Endothelial cell of umbilical vein (primary cell): Measurements from ENCODE around the gene DMWD. TPM values are rescaled to one million over a fixed set of nuclear protein-coding genes. Genes with fewer than 3 reads are reported as not detected.

Source experiments
- BruUV-seq: library from RNA; stranded (reverse); fragments of 400-500 nt; replicated peaks from 2 replicates; lab custom pipeline; 2021; lab: Mats Ljungman, UMichigan
- CTCF ChIA-PET: fragments of 300-600, 350-600 bp; sonication (Branson Sonifier 250); formaldehyde crosslinking; loops from one replicate; lab custom pipeline; 2021; ENCODE audit warnings: antibody characterized with exemption, inconsistent platforms; lab: Charles Lee
- POLR2A ChIA-PET: fragments of 300-600, 350-600 bp; sonication (Branson Sonifier 250); formaldehyde crosslinking; loops from one replicate; lab custom pipeline; 2021; ENCODE audit warnings: antibody characterized with exemption, inconsistent platforms; lab: Charles Lee
- DNase-seq: peaks from one replicate; pipeline ENCODE4 v3.0.0-alpha.2; 2011; ENCODE audit warnings: low read depth, low spot score
- FAIRE-seq: peaks from 2 replicates; lab custom pipeline; 2011; peaks lifted over from hg19 to GRCh38; lab: Jason Lieb, UNC
- H2AFZ ChIP-seq: 2 replicates; pipeline ENCODE4 v1.6.0; 2012; ENCODE audit warnings: low read depth, low read length, control low read depth, inconsistent platforms
- H3K27ac ChIP-seq: 2 replicates; pipeline ENCODE4 v1.5.1; 2011; ENCODE audit warnings: low read depth, mild to moderate bottlenecking, control low read depth, low read length, moderate library complexity; ENCODE audit not compliant: insufficient read depth
- H3K27me3 ChIP-seq, 2 experiments: 2 replicates each; pipeline versions ENCODE4 v1.6.0 to v1.6.1; 2011; ENCODE audit warnings: low read length in 2 of 2, mixed read lengths in 1 of 2; ENCODE audit not compliant: control insufficient read depth in 2 of 2, insufficient read depth in 2 of 2
- H3K36me3 ChIP-seq, 2 experiments: 2 replicates in 1 of 2; 3 replicates in 1 of 2; pipeline ENCODE4 v1.5.1; 2011; ENCODE audit warnings: low read length in 2 of 2, mild to moderate bottlenecking in 1 of 2, moderate library complexity in 1 of 2; ENCODE audit not compliant: control insufficient read depth in 2 of 2, insufficient read depth in 2 of 2; ENCODE audit errors: extremely low read depth in 1 of 2
- H3K4me1 ChIP-seq: 3 replicates; pipeline ENCODE4 v1.5.1; 2011; ENCODE audit warnings: mild to moderate bottlenecking, low read length; ENCODE audit not compliant: control insufficient read depth, insufficient read depth; ENCODE audit errors: extremely low read depth
- H3K4me2 ChIP-seq: 2 replicates; pipeline ENCODE4 v1.6.1; 2011; ENCODE audit warnings: low read length, control low read depth, mixed read lengths; ENCODE audit not compliant: insufficient read depth
- H3K4me3 ChIP-seq, 3 experiments: fragments of 200-600 bp in 1 of 3; sonication (generic), shearing (Covaris generic) in 1 of 3; replicated peaks in 1 of 3; 2 replicates each; pipeline ENCODE4 v1.5.1; 2011 to 2016; ENCODE audit warnings: control low read depth in 3 of 3, low read length in 3 of 3, mild to moderate bottlenecking in 2 of 3, inconsistent platforms in 1 of 3, low read depth in 1 of 3, moderate library complexity in 1 of 3; ENCODE audit not compliant: insufficient read depth in 1 of 3
- H3K79me2 ChIP-seq: 2 replicates; pipeline ENCODE4 v1.6.0; 2012; ENCODE audit warnings: low read length, inconsistent platforms; ENCODE audit not compliant: control insufficient read depth, insufficient read depth
- H3K9ac ChIP-seq: replicated peaks from 2 replicates; pipeline ENCODE3; 2011; ENCODE audit warnings: low read length, control low read depth; ENCODE audit not compliant: insufficient read depth; ENCODE audit errors: extremely low read depth
- H3K9me1 ChIP-seq: replicated peaks from 3 replicates; pipeline ENCODE4 v1.6.0; 2011; ENCODE audit warnings: mild to moderate bottlenecking, low read length; ENCODE audit not compliant: control insufficient read depth, insufficient read depth; ENCODE audit errors: extremely low read depth
- H3K9me3 ChIP-seq: replicated peaks from 2 replicates; pipeline ENCODE4 v1.5.1; 2012; ENCODE audit warnings: low read length, inconsistent platforms; ENCODE audit not compliant: control insufficient read depth, insufficient read depth
- H4K20me1 ChIP-seq: replicated peaks from 2 replicates; pipeline ENCODE3; 2011; ENCODE audit warnings: mild to moderate bottlenecking, low read length; ENCODE audit not compliant: control insufficient read depth, insufficient read depth; ENCODE audit errors: extremely low read depth
- EZH2 ChIP-seq: IDR thresholded peaks from 2 replicates; pipeline ENCODE4 v1.6.1; 2012; ENCODE audit warnings: borderline replicate concordance, low read depth, mild to moderate bottlenecking, moderate library complexity, low read length, inconsistent platforms; ENCODE audit not compliant: severe bottlenecking
- FOS ChIP-seq: IDR thresholded peaks from 2 replicates; pipeline ENCODE4 v1.6.1; 2011; ENCODE audit warnings: mild to moderate bottlenecking, low read length, moderate library complexity, borderline replicate concordance; ENCODE audit not compliant: insufficient read depth
- GATA2 ChIP-seq: IDR thresholded peaks from 2 replicates; pipeline ENCODE4 v1.7.0; 2011; ENCODE audit warnings: low read depth, mild to moderate bottlenecking, moderate library complexity, mixed read lengths, low read length; ENCODE audit not compliant: insufficient read length, insufficient read depth
- JUN ChIP-seq: IDR thresholded peaks from 2 replicates; pipeline ENCODE4 v1.6.1; 2011; ENCODE audit warnings: borderline replicate concordance, low read depth; ENCODE audit not compliant: insufficient read length, insufficient read depth
- MYC ChIP-seq: IDR thresholded peaks from one replicate; pipeline ENCODE4 v1.6.1; 2011; ENCODE audit warnings: mild to moderate bottlenecking, low read depth, low read length
- POLR2A ChIP-seq: IDR thresholded peaks from 2 replicates; pipeline ENCODE4 v1.6.1; 2012; ENCODE audit warnings: low read depth, mild to moderate bottlenecking, control low read depth, low read length
- POLR2AphosphoS5 ChIP-seq: IDR thresholded peaks from 2 replicates; pipeline ENCODE4 v1.6.1; 2012; ENCODE audit warnings: low read depth, mild to moderate bottlenecking, control low read depth, low read length, moderate library complexity; ENCODE audit not compliant: insufficient read depth
- dilution Hi-C: fragments of 300-500 bp; cut with MboI; formaldehyde crosslinking; loops from one replicate; pipeline ENCODE4 v1.15.0; 2019; ENCODE audit warnings: low sequenced_read_pairs; ENCODE audit not compliant: extremely low pct_ligation_motif_present
- intact Hi-C: fragments of 100-400 bp; cut with micrococcal nuclease; formaldehyde crosslinking; loops from one replicate; pipeline ENCODE4 v1.10.0; 2022
- polyA plus RNA-seq, 4 experiments: library from polyadenylated mRNA; depleted of rRNA in 3 of 4; stranded (reverse) in 3 of 4; unstranded in 1 of 4; fragments of >200 nt; gene quantifications; 2 replicates each; pipeline versions ENCODE4 v1.2.1 to v1.2.3, GENCODE V29; 2011 to 2012; ENCODE audit warnings: missing spikeins in 1 of 4
- total RNA-seq: library from RNA; stranded (reverse); gene quantifications from 2 replicates; pipeline ENCODE4 v1.2.3, GENCODE V29; 2021
- TF ChIP-seq, protein P1 (sequence below): IDR thresholded peaks from 2 replicates; pipeline ENCODE4 v1.6.1; 2011; ENCODE audit not compliant: insufficient read depth, insufficient read length
- TF ChIP-seq, protein P2 (sequence below), 2 donors: IDR thresholded peaks; 1 replicate in 1 of 2; 2 replicates in 1 of 2; pipeline ENCODE4 v1.5.1; 2011; ENCODE audit warnings: low read length in 2 of 2, mild to moderate bottlenecking in 2 of 2, moderate library complexity in 2 of 2, control low read depth in 1 of 2, inconsistent platforms in 1 of 2, low read depth in 1 of 2; ENCODE audit not compliant: insufficient read depth in 1 of 2; ENCODE audit errors: extremely low read depth in 1 of 2

Gene DMWD
- total and polyA plus RNA-seq, 2 donors (not counting 3 experiments of a cell fraction or from before 2014, with no cell fraction given), result 36.9 to 81.1 TPM

DNA sequence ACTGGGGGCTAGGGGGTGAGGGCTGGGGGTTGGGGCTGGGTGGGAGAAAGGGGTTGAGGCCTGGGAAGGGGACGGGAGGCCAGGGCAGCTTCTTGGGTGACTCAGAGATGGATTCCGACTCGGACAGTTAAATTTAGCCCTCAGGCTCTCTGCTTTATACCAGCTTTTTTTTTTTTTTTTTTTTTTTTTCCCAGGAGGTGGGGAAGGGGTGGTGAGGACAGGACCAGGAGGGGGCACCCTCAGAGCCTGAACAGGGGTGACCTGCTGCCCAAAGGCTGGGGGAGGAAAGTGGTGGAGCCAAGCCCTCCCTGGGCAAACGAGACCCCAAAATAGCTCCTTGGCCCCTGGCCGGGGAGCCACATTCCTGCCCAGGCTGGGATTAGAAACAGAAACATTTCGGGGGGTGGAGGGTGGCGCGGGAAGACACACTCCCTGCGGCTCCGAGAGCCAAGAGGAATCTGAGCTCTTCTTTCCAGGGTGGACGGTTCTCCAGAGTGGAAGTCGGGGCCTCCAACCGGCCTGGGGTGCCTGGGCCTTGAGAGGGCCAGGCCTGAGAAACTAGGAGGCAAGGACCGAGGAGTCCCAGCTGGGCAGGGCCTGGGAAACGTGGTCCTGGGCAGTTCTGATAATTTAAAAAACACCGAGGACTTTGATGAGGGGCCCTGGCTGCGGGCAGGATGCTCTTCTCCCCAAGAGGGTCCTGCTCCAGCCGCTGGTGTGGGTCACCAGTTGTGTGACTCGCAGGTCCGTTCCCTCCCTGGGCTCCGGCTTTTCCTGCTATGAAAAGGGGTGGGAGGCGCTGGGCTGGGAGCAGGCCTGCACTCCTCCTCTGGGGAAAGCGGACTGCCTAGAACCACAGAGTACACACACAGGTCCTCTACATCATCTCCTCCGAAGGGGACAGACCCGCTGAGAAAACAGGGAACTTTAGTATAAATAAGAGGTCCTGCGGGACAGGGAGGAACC lies 9.5 kb downstream of the DMWD start:
- no peak overlapping the region for H2AFZ ChIP-seq
- no peak overlapping the region for H3K9ac ChIP-seq
- H3K27me3 ChIP-seq, result no peaks in the 10 kb centered on the region
- H3K4me1 ChIP-seq, result peaks cover 5% of the 10 kb centered on the region
- no peaks in the 10 kb centered on the region for H3K79me2 ChIP-seq
- dilution Hi-C loops (no loop called here), intact Hi-C loops (no loop called here)
- TF ChIP-seq JUN (no peak), POLR2A (no peak), MYC (no peak), FOS (no peak), EZH2 (no peak), GATA2 (no peak), POLR2AphosphoS5 (no peak)
- TF ChIP-seq, protein P1, sequence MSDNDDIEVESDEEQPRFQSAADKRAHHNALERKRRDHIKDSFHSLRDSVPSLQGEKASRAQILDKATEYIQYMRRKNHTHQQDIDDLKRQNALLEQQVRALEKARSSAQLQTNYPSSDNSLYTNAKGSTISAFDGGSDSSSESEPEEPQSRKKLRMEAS, result no peak
- TF ChIP-seq, protein P2, sequence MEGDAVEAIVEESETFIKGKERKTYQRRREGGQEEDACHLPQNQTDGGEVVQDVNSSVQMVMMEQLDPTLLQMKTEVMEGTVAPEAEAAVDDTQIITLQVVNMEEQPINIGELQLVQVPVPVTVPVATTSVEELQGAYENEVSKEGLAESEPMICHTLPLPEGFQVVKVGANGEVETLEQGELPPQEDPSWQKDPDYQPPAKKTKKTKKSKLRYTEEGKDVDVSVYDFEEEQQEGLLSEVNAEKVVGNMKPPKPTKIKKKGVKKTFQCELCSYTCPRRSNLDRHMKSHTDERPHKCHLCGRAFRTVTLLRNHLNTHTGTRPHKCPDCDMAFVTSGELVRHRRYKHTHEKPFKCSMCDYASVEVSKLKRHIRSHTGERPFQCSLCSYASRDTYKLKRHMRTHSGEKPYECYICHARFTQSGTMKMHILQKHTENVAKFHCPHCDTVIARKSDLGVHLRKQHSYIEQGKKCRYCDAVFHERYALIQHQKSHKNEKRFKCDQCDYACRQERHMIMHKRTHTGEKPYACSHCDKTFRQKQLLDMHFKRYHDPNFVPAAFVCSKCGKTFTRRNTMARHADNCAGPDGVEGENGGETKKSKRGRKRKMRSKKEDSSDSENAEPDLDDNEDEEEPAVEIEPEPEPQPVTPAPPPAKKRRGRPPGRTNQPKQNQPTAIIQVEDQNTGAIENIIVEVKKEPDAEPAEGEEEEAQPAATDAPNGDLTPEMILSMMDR (IDR thresholded peaks at IDR 0.05; ENCODE audit: extremely low read depth in 1 of 2, insufficient read depth in 1 of 2, low read depth in 1 of 2, low read length in 2 of 2), result no peak
- ChIA-PET POLR2A (interaction anchor here (1.0 kb wide), 2 partner anchors 9 to 34 kb away, joined by 5 to 19 read pairs; partner anchors contain the start of gene DMWD), CTCF (interaction anchor here (0.6 to 5.0 kb wide), 8 partner anchors 9 to 150 kb away, joined by 3 to 66 read pairs (median 4); partner anchors contain the start of genes DMWD and SIX5)
- H3K9me3 ChIP-seq, result no peaks in the 10 kb centered on the region
- H4K20me1 ChIP-seq, result no peaks in the 10 kb centered on the region
- no peaks in the 10 kb centered on the region for H3K9me1 ChIP-seq
- DNase-seq (no peak), FAIRE-seq (no peak)
- H3K36me3 ChIP-seq, result peaks cover 4 to 17% of the 10 kb centered on the region in 2 experiments
- no peak overlapping the region for H3K27ac ChIP-seq
- no TSS peak for BruUV-seq
- H3K4me2 ChIP-seq, result no peak overlapping the region
- no peak overlapping the region for H3K4me3 ChIP-seq
